Measurements from ENCODE around the gene ELF3.

GRCh38 chr1:201985355-201985754, 25.0 kb upstream of the ELF3 start:
- TF ChIP-seq CTCF (conservative IDR thresholded peaks at IDR 0.05; ENCODE audit: low read depth in 2 of 2), result no peak
- TF ChIP-seq EZH2 (IDR thresholded peaks at IDR 0.05; ENCODE audit: low read depth, unreplicated experiment), result no peak
- no peak for TF ChIP-seq POLR2AphosphoS5 (IDR thresholded peaks at IDR 0.05; ENCODE audit: low read depth)
- TF ChIP-seq CREB1 (CRISPR knock-in tag; IDR thresholded peaks at IDR 0.05; ENCODE audit: low read depth), result no peak
- no peak for TF ChIP-seq STAT1 (IDR thresholded peaks at IDR 0.05; ENCODE audit: unreplicated experiment)
- TF ChIP-seq REST (IDR thresholded peaks at IDR 0.05; ENCODE audit: unreplicated experiment), result no peak
- no peak for TF ChIP-seq EZH2phosphoT487 (IDR thresholded peaks at IDR 0.05; ENCODE audit: unreplicated experiment)
- TF ChIP-seq NANOG (IDR thresholded peaks at IDR 0.05; ENCODE audit: borderline replicate concordance), result no peak
- TF ChIP-seq ZNF331 (CRISPR knock-in tag; IDR thresholded peaks at IDR 0.05; ENCODE audit: low read depth), result no peak
- TF ChIP-seq JUNB (IDR thresholded peaks at IDR 0.05; ENCODE audit: unreplicated experiment), result no peak

All from GM23338 (cell line).